HepG2 (cell line): Measurements from ENCODE around the gene PATL1. TPM values are rescaled to one million over a fixed set of nuclear protein-coding genes. Genes with fewer than 3 reads are reported as not detected.
A peak's percentile ranks its signal among the peaks of the same experiment; 100 is the strongest.

Experiments used
- DMAP1 ChIP-seq: IDR thresholded peaks from 2 replicates; pipeline ENCODE4 v1.6.1; 2016
- DRAP1 ChIP-seq: IDR thresholded peaks from 2 replicates; pipeline ENCODE4 v1.6.1; 2016; ENCODE audit warnings: missing genetic modification reagents, missing compliant biosample characterization
- MAFG ChIP-seq: sonication (generic); formaldehyde crosslinking; IDR thresholded peaks from 2 replicates; pipeline ENCODE4 v1.5.1; 2020; ENCODE audit warnings: mild to moderate bottlenecking, missing genetic modification reagents
- MAZ ChIP-seq, 2 experiments: sonication (generic) in 1 of 2; formaldehyde crosslinking in 1 of 2; IDR thresholded peaks; 2 replicates each; pipeline versions ENCODE4 v1.5.0 to v1.6.1; 2012 to 2020; ENCODE audit warnings: low read depth in 2 of 2, mild to moderate bottlenecking in 2 of 2, borderline replicate concordance in 1 of 2, improper control_type of control experiment in 1 of 2, low read length in 1 of 2, missing genetic modification reagents in 1 of 2, moderate library complexity in 1 of 2
- MLX ChIP-seq: IDR thresholded peaks from 2 replicates; pipeline ENCODE4 v1.6.1; 2016
- NKX3-1 ChIP-seq: sonication (generic); formaldehyde crosslinking; IDR thresholded peaks from 2 replicates; pipeline ENCODE4 v1.5.0; 2020; ENCODE audit warnings: missing genetic modification reagents
- PHF5A ChIP-seq: IDR thresholded peaks from one replicate; pipeline ENCODE4 v1.6.1; 2018; ENCODE audit warnings: low read depth, missing genetic modification reagents; ENCODE audit not compliant: unreplicated experiment
- POLR2AphosphoS5 ChIP-seq: IDR thresholded peaks from 2 replicates; pipeline ENCODE4 v1.6.1; 2012; ENCODE audit warnings: low read depth, low read length
- PRDM10 ChIP-seq: sonication (generic); formaldehyde crosslinking; IDR thresholded peaks from 2 replicates; pipeline ENCODE4 v1.4.0; 2020; ENCODE audit warnings: low read depth, missing genetic modification reagents
- PREB ChIP-seq: sonication (generic); formaldehyde crosslinking; IDR thresholded peaks from 2 replicates; pipeline ENCODE4 v1.4.0; 2020; ENCODE audit warnings: missing genetic modification reagents
- REL ChIP-seq: sonication (generic); formaldehyde crosslinking; conservative IDR thresholded peaks from 2 replicates; pipeline ENCODE4 v1.8.0; 2022; ENCODE audit warnings: mild to moderate bottlenecking, missing genetic modification reagents, moderate library complexity
- SOX13 ChIP-seq, 3 experiments: fragments of 450-650 bp in 1 of 3; sonication (generic) in 1 of 3; formaldehyde crosslinking in 1 of 3; IDR thresholded peaks in 2 of 3; conservative IDR thresholded peaks in 1 of 3; 2 replicates each; pipeline versions ENCODE4 v1.5.0 to v1.6.1; 2016 to 2020; ENCODE audit warnings: antibody characterized with exemption in 1 of 3, mild to moderate bottlenecking in 1 of 3, missing compliant biosample characterization in 1 of 3, missing genetic modification reagents in 1 of 3, moderate library complexity in 1 of 3
- SP1 ChIP-seq, 2 experiments: fragments of 450-650 bp in 1 of 2; sonication (generic) in 1 of 2; formaldehyde crosslinking in 1 of 2; IDR thresholded peaks; 2 replicates each; pipeline versions ENCODE4 v1.4.0 to v1.6.1; 2016 to 2020; ENCODE audit warnings: missing genetic modification reagents in 1 of 2
- TAF1 ChIP-seq: sonication (generic); formaldehyde crosslinking; IDR thresholded peaks from 2 replicates; pipeline ENCODE4 v1.4.0; 2020; ENCODE audit warnings: missing genetic modification reagents
- THYN1 ChIP-seq: sonication (generic); formaldehyde crosslinking; IDR thresholded peaks from 2 replicates; pipeline ENCODE4 v1.8.1; 2023; ENCODE audit warnings: low read depth, mild to moderate bottlenecking, moderate library complexity, missing genetic modification reagents, borderline replicate concordance
- ZFP1 ChIP-seq: IDR thresholded peaks from 2 replicates; pipeline ENCODE4 v1.6.1; 2016
- ZFP62 ChIP-seq: sonication (generic); formaldehyde crosslinking; IDR thresholded peaks from 2 replicates; pipeline ENCODE4 v1.4.0; 2020; ENCODE audit warnings: missing genetic modification reagents
- ZNF10 ChIP-seq: sonication (generic); formaldehyde crosslinking; IDR thresholded peaks from 2 replicates; pipeline ENCODE4 v1.4.0; 2020; ENCODE audit warnings: mild to moderate bottlenecking, low read depth, missing genetic modification reagents, borderline replicate concordance
- ZNF44 ChIP-seq: sonication (generic); formaldehyde crosslinking; IDR thresholded peaks from 2 replicates; pipeline ENCODE4 v1.5.1; 2020; ENCODE audit warnings: mild to moderate bottlenecking, missing genetic modification reagents
- ZNF577 ChIP-seq: sonication (generic); formaldehyde crosslinking; IDR thresholded peaks from 2 replicates; pipeline ENCODE4 v1.4.0; 2020; ENCODE audit warnings: mild to moderate bottlenecking, low read depth, missing genetic modification reagents, borderline replicate concordance
- ZNF720 ChIP-seq: sonication (generic); formaldehyde crosslinking; IDR thresholded peaks from 2 replicates; pipeline ENCODE4 v1.4.0; 2020; ENCODE audit warnings: missing genetic modification reagents
- ZNF766 ChIP-seq: sonication (generic); formaldehyde crosslinking; IDR thresholded peaks from 2 replicates; pipeline ENCODE4 v1.5.0; 2020; ENCODE audit warnings: missing genetic modification reagents, borderline replicate concordance
- polyA plus RNA-seq, 8 experiments: library from polyadenylated mRNA; depleted of rRNA in 3 of 8; stranded (reverse) in 7 of 8; unstranded in 1 of 8; fragments of >200 nt; fragmentation: Illumina TruSeq in 4 of 8; extraction: Trizol in 4 of 8; gene quantifications; 2 replicates each; pipeline versions ENCODE4 v1.2.1 to v1.2.3, GENCODE V29; 2011 to 2016; ENCODE audit warnings: low read depth in 4 of 8, missing spikeins in 1 of 8, mixed read lengths in 1 of 8; ENCODE audit not compliant: insufficient read depth in 1 of 8
- total RNA-seq, 5 experiments: library from RNA; depleted of rRNA; stranded (reverse); fragments of >200 nt; fragmentation: Illumina TruSeq; extraction: Trizol; gene quantifications; 2 replicates each; pipeline ENCODE4 v1.2.3, GENCODE V29; 2016; ENCODE audit warnings: low read depth in 1 of 5

The PATL1 gene
- total and polyA plus RNA-seq, 2 of the 13 experiments (the other 11 are each of a cell fraction or from before 2014, with no cell fraction given) = 12.9 to 26.8 TPM

GRCh38 chr11:59668950-59669610 is at the start of gene PATL1 (continued):
- TF ChIP-seq DRAP1 (CRISPR knock-in tag) = peak; percentile 79
- TF ChIP-seq ZFP62 (CRISPR knock-in tag) = no peak
- TF ChIP-seq MLX = peak; percentile 46; the same call in 1 of the 2 replicates
- 0 out of 2 replicates have a peak, but pooled peaks have one; percentile 12 for TF ChIP-seq PREB (CRISPR knock-in tag)
- TF ChIP-seq MAZ (IDR thresholded peaks at IDR 0.05; ENCODE audit: borderline replicate concordance, low read depth, low read length) = no peak; the same call in 1 of the 2 replicates
- TF ChIP-seq MAZ (CRISPR knock-in tag; IDR thresholded peaks at IDR 0.05; ENCODE audit: low read depth) = peak; percentile 68
- TF ChIP-seq MAFG (CRISPR knock-in tag) = no peak
- no peak for TF ChIP-seq REL (CRISPR knock-in tag)
- TF ChIP-seq DMAP1 (CRISPR knock-in tag) = peak; percentile 12; the same call in 1 of the 2 replicates
- peak; percentile 18; the same call in 1 of the 2 replicates for TF ChIP-seq TAF1 (CRISPR knock-in tag)
- TF ChIP-seq ZNF44 = no peak
- no peak for TF ChIP-seq THYN1 (CRISPR knock-in tag)
- no peak for TF ChIP-seq ZNF577 (CRISPR knock-in tag)
- 0 out of 2 replicates have a peak, but pooled peaks have one; percentile 70 for TF ChIP-seq ZNF766
- no peak for TF ChIP-seq SOX13 (IDR thresholded peaks at IDR 0.05)
- TF ChIP-seq SOX13 (CRISPR knock-in tag; conservative IDR thresholded peaks at IDR 0.05 in 1 of 2, IDR thresholded peaks at IDR 0.05 in 1 of 2) = peak in 1 of 2 experiments; percentile 35; a peak in 1 of 4 replicates
- TF ChIP-seq NKX3-1 (CRISPR knock-in tag) = peak; percentile 69; the same call in 1 of the 2 replicates
- TF ChIP-seq ZFP1 (CRISPR knock-in tag) = no peak
- TF ChIP-seq ZNF10 (CRISPR knock-in tag) = no peak
- peak; percentile 21 for TF ChIP-seq PHF5A (CRISPR knock-in tag)
- no peak for TF ChIP-seq PRDM10 (CRISPR knock-in tag)
- TF ChIP-seq POLR2AphosphoS5 = peak; percentile 87
- no peak for TF ChIP-seq SP1 (IDR thresholded peaks at IDR 0.05)
- 0 out of 2 replicates have a peak, but pooled peaks have one; percentile 13 for TF ChIP-seq SP1 (CRISPR knock-in tag; IDR thresholded peaks at IDR 0.05)
- TF ChIP-seq ZNF720 (CRISPR knock-in tag) = no peak
